Kidney (tissue), 14 donors: ENCODE results near the gene RGS9. TPM values are rescaled to one million over a fixed set of nuclear protein-coding genes. Genes with fewer than 3 reads are reported as not detected.

Experiments
- DNase-seq, 5 donors: peaks; one replicate each; pipeline ENCODE4 v3.0.0-alpha.2; 2013 to 2020
- FAIRE-seq: peaks from 2 replicates; lab custom pipeline; 2012; peaks lifted over from hg19 to GRCh38; lab: Jason Lieb, UNC
- H3K27ac ChIP-seq, 2 donors: one replicate each; pipeline ENCODE4 v1.7.0; 2013; ENCODE audit warnings: low read depth in 2 of 2, low read length in 2 of 2, inconsistent platforms in 1 of 2
- H3K27me3 ChIP-seq: one replicate; pipeline ENCODE4 v1.7.1; 2013; ENCODE audit warnings: low read length, inconsistent platforms; ENCODE audit not compliant: control insufficient read depth, insufficient read depth
- H3K36me3 ChIP-seq, 3 donors: one replicate each; pipeline versions ENCODE4 v1.7.0 to v1.7.1; 2013; ENCODE audit warnings: low read length in 3 of 3, control low read depth in 1 of 3, inconsistent platforms in 1 of 3; ENCODE audit not compliant: insufficient read depth in 3 of 3, control insufficient read depth in 2 of 3
- H3K4me1 ChIP-seq, 3 donors: one replicate each; pipeline versions ENCODE4 v1.7.0 to v1.7.1; 2013; ENCODE audit warnings: low read length in 3 of 3, inconsistent platforms in 1 of 3, low read depth in 1 of 3; ENCODE audit not compliant: control insufficient read depth in 2 of 3, insufficient read depth in 2 of 3
- H3K4me3 ChIP-seq, 3 donors: one replicate each; pipeline versions ENCODE4 v1.7.0 to v1.8.1; 2013; ENCODE audit warnings: low read length in 3 of 3, control low read depth in 1 of 3, inconsistent platforms in 1 of 3
- H3K9ac ChIP-seq, 3 donors: one replicate each; pipeline versions ENCODE4 v1.7.0 to v1.7.1; 2013; ENCODE audit warnings: low read length in 3 of 3, control low read depth in 1 of 3, inconsistent platforms in 1 of 3
- H3K9me3 ChIP-seq, 3 donors: one replicate each; pipeline versions ENCODE4 v1.7.0 to v1.7.1; 2013; ENCODE audit warnings: low read length in 3 of 3, control low read depth in 1 of 3, inconsistent platforms in 1 of 3; ENCODE audit not compliant: control insufficient read depth in 2 of 3, insufficient read depth in 1 of 3
- intact Hi-C: fragments of 100-400 bp; cut with DNase I; formaldehyde crosslinking; loops from one replicate; pipeline ENCODE4 v1.11.1; 2022
- polyA plus RNA-seq: library from polyadenylated mRNA; stranded (reverse); fragments of 350-450 nt; fragmentation: Illumina TruSeq; extraction: RNeasy Lipid Tissue Mini Kit (QIAGEN cat#74804); gene quantifications from one replicate; pipeline ENCODE4 v1.2.3, GENCODE V29; 2014; ENCODE audit warnings: low read depth, low replicate concordance; ENCODE audit not compliant: insufficient read depth
- total RNA-seq: library from RNA; stranded (reverse); fragmentation: NEBNext Ultra II Directional; extraction: Animal tissue kit (Norgen Biotek cat#: 25700); gene quantifications from one replicate; pipeline ENCODE4 v1.2.1, GENCODE V29; 2021
- TF ChIP-seq, protein P1 (sequence below): IDR thresholded peaks from 3 replicates; pipeline ENCODE4 v1.5.1; 2012; ENCODE audit warnings: mild to moderate bottlenecking, moderate library complexity, borderline replicate concordance; ENCODE audit not compliant: insufficient read depth; ENCODE audit errors: extremely low read depth
- donor health status: control.
- donor health status: control.
- donor health status: control.
- donor health status: control.
- donor health status: control.
- donor health status: DM: yes; HTN: yes; CAD: no.
- donor health status: Normal renal cell carcinoma (clear cell type).

Gene RGS9
- total and polyA plus RNA-seq, 2 donors from 2014 or later = 4.2 to 7.2 TPM

DNA sequence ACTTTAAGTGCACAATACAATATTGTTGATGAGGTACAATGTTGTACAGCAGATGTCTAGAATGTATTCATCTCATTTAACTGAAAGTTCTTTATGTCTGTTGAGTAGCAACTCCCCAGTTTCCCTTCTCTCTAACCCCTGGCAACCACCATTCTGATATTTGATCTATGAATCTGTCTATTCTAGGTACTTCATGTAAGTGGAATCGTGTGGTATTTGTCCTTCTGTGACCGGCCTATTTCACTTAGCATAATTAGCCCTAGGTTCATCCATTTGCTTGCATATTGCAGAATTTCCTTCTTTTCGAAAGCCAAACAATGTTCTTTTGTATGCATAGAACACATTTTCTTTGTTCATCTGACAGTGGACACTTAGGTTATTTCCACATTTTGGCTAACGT lies 10.8 kb downstream of the RGS9 start:
- DNase-seq (no peak), FAIRE-seq (no peak)
- Histone ChIP-seq H3K36me3 (no peaks in the 10 kb centered on the region), H3K9me3 (no peaks in the 10 kb centered on the region), H3K4me1 (no peaks in the 10 kb centered on the region), H3K9ac (no peak overlapping the region), H3K27ac (no peak overlapping the region), H3K27me3 (no peaks in the 10 kb centered on the region), H3K4me3 (no peak overlapping the region)
- intact Hi-C loops = no loop called here
- TF ChIP-seq, protein P1, sequence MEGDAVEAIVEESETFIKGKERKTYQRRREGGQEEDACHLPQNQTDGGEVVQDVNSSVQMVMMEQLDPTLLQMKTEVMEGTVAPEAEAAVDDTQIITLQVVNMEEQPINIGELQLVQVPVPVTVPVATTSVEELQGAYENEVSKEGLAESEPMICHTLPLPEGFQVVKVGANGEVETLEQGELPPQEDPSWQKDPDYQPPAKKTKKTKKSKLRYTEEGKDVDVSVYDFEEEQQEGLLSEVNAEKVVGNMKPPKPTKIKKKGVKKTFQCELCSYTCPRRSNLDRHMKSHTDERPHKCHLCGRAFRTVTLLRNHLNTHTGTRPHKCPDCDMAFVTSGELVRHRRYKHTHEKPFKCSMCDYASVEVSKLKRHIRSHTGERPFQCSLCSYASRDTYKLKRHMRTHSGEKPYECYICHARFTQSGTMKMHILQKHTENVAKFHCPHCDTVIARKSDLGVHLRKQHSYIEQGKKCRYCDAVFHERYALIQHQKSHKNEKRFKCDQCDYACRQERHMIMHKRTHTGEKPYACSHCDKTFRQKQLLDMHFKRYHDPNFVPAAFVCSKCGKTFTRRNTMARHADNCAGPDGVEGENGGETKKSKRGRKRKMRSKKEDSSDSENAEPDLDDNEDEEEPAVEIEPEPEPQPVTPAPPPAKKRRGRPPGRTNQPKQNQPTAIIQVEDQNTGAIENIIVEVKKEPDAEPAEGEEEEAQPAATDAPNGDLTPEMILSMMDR = no peak

DNA sequence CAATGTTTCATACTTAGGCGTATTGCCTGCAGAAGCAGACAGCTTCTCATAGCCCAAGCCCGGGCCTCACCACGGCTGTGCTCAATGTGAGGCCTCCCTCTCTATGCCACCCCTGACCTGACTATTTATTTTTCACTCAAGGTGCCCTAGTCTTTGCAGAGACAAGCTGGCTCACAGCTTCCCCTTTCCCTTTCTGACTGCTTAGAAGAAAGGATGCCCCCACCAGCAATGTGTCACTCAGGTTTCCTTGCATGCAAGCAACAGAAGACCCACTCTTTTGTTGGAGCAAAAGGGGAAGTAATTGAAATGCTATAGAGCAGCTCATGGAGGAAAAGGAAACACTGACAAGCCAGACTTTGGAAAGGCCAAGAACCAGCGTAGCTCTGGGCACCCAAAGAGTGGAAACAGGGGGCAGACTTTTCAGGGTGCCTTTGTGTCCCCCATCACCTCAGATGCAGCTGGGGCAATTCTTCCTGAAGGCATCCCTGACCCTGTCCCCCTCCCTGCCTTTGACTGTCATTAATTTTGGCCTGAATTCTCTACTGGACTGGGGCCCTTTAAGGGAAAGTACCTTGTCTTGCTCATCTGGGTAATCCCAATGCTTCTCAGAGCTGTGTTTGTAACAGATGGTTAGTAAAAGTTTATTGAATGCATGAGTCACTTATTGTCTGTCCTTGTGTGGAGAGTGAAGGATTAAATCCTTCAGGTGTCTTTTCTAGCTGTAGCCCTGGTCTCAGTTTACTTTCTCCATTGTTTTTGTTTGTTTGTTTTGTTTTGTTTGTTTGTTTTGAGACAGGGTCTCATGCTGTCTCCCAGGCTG lies 17.8 kb downstream of the RGS9 start:
- DNase-seq (no peak), FAIRE-seq (no peak)
- H3K27me3 ChIP-seq = no peaks in the 10 kb centered on the region
- intact Hi-C loops = no loop called here
- no peaks in the 10 kb centered on the region for H3K36me3 ChIP-seq
- no peaks in the 10 kb centered on the region for H3K9me3 ChIP-seq
- H3K4me3 ChIP-seq = no peak overlapping the region
- no peaks in the 10 kb centered on the region for H3K4me1 ChIP-seq
- H3K27ac ChIP-seq = no peak overlapping the region
- TF ChIP-seq, protein P1 = no peak
- H3K9ac ChIP-seq = no peak overlapping the region

DNA sequence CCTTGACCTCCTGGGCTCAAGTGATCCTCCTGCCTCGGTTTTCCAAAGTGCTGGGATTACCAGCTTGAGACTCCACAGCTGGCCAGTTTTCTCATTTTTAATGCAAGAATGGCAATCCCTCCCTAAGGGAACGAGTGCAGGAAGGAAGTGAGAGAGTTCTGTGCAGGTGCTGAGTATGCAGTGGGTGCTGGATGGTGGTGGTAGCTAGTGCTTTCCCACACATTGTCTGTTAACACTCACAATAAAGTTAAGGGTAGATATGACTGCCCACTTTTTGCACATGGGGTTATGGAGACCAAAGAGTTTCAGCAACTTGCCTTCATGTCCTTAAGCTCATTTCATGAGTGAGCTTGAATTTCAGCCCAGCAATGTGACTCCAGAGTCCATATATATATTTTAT lies 18.5 kb downstream of the RGS9 start:
- FAIRE-seq (no peak), DNase-seq (no peak)
- H3K4me1 ChIP-seq = no peaks in the 10 kb centered on the region
- H3K27ac ChIP-seq = no peak overlapping the region
- H3K36me3 ChIP-seq = no peaks in the 10 kb centered on the region
- H3K27me3 ChIP-seq = no peaks in the 10 kb centered on the region
- no peaks in the 10 kb centered on the region for H3K9me3 ChIP-seq
- TF ChIP-seq, protein P1 = no peak
- no peak overlapping the region for H3K4me3 ChIP-seq
- no peak overlapping the region for H3K9ac ChIP-seq
- intact Hi-C loops = no loop called here
